HFF-Myc (cell line): ENCODE measurements around the gene IL17A.
"Not testable (repeated sequence)": the region's sequence is repeated elsewhere in the genome, so short reads cannot be mapped to it uniquely, and the experiment has no call there.

Experiments
- DNase-seq: peaks from one replicate; pipeline ENCODE4 v3.0.0-alpha.2; 2011; ENCODE audit warnings: low read depth; ENCODE audit errors: extremely low read depth
- H3K4me3 ChIP-seq: replicated peaks from 2 replicates; pipeline ENCODE4 v1.5.1; 2011; ENCODE audit warnings: low read depth, mild to moderate bottlenecking, control low read depth, low read length
- TF ChIP-seq, protein P1 (sequence below): IDR thresholded peaks from 2 replicates; pipeline ENCODE4 v1.5.1; 2012; ENCODE audit warnings: mild to moderate bottlenecking, low read depth, low read length, control low read depth; ENCODE audit errors: missing control alignments

The IL17A gene

DNA sequence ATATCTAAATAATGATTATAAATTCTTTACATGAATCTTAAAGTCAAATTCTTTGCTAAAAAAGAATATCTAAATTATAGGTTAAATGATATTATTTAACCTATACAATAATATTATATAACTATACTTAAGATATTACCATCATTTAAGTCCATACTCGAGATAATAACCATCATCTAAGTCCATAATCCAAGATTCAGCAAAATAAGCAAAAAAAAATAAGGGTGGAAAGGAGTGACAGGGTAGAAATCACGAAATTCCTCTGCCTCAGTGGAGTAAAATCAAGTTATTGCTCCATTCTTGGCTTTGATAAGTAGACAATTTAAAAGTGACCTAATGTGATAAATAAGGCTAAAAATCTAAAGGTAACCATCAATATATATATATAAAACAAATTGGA lies 9.7 kb downstream of the IL17A start:
- H3K4me3 ChIP-seq, result no peak overlapping the region
- DNase-seq, result no peak
- TF ChIP-seq, protein P1, sequence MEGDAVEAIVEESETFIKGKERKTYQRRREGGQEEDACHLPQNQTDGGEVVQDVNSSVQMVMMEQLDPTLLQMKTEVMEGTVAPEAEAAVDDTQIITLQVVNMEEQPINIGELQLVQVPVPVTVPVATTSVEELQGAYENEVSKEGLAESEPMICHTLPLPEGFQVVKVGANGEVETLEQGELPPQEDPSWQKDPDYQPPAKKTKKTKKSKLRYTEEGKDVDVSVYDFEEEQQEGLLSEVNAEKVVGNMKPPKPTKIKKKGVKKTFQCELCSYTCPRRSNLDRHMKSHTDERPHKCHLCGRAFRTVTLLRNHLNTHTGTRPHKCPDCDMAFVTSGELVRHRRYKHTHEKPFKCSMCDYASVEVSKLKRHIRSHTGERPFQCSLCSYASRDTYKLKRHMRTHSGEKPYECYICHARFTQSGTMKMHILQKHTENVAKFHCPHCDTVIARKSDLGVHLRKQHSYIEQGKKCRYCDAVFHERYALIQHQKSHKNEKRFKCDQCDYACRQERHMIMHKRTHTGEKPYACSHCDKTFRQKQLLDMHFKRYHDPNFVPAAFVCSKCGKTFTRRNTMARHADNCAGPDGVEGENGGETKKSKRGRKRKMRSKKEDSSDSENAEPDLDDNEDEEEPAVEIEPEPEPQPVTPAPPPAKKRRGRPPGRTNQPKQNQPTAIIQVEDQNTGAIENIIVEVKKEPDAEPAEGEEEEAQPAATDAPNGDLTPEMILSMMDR, result no peak

DNA sequence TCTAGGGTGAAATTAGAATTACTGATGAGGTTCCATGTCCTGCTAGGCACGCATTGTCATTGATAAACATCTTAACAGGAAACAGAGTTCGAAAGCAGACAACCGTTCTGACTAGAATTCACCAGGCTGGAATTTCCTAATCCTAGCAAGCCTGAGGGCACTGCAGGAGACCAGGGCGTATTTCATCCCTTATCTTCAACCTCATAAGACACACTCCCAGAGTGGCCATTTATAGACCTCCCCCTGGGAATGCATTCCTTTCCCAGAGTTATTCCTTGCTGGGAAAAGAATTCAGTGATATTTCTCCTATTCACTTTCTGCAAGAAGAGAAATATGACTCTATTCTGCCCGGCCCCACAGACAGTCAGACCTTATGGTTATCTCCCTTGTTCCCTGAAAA lies 13.9 kb downstream of the IL17A start:
- not testable (repeated sequence) for DNase-seq, H3K4me3 ChIP-seq

GRCh38 chr6:52201046-52201445 lies 14.9 kb downstream of the IL17A start:
- TF ChIP-seq, protein P1, result no peak
- no peak overlapping the region for H3K4me3 ChIP-seq
- no peak for DNase-seq

GRCh38 chr6:52201493-52201892 lies 15.3 kb downstream of the IL17A start:
- H3K4me3 ChIP-seq, result no peak overlapping the region
- no peak for DNase-seq
- TF ChIP-seq, protein P1, result no peak

DNA sequence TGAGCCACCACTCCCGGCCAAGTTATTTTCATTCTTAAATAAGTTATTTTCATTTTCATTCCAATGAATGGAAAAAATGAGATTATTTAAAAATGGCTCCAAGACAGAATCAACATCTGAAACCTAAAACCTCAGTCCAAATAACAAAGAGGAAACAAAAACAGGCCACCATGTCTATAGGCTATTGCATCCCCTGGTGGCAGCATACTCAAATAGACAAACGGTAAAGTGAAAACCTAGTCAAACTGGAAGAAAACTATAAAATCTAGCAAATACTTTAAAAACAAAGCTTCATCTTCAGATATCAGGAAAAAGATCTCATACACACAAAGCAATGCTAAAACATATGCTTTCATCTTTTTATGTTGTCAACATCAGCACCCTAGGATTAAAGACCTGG lies 20.9 kb downstream of the IL17A start:
- DNase-seq, result no peak
- TF ChIP-seq, protein P1, result no peak

GRCh38 chr6:52208612-52209011 lies 22.4 kb downstream of the IL17A start:
- H3K4me3 ChIP-seq, result no peak overlapping the region
- DNase-seq, result no peak
- TF ChIP-seq, protein P1, result no peak

More for the DNA sequence above, 20.9 kb downstream of the IL17A start:
- H3K4me3 ChIP-seq, result no peak overlapping the region

DNA sequence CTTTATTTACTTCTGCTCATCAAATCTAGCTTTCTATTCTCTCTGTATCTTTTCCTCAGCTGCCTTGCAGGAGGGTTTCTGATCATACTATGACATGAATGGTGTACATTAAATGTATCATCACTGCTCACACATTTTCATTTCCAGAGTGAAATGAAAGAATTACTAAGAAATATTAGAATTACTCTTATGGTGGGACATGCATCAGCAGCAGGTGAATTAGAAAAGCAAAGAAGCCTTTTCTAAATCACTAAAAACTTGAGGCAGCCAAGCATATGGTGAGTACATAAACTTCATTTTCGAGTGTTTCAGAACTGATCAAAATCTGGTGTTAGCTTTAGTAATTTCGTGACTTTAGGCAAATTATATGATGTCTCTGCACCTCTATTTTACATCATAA lies 23.6 kb downstream of the IL17A start:
- TF ChIP-seq, protein P1, result no peak
- no peak for DNase-seq
- no peak overlapping the region for H3K4me3 ChIP-seq
